ENCODE results near the gene LEF1.

Gene LEF1

GRCh38 chr4:108044951-108045686 is 123.6 kb downstream of the LEF1 start:
- no peak for TF ChIP-seq CTCF (conservative IDR thresholded peaks at IDR 0.05; ENCODE audit: low read depth, low read length)
- DNase-seq (ENCODE audit: low read depth) = no peak

GRCh38 chr4:108043526-108043925 is 125.2 kb downstream of the LEF1 start:
- no peak for DNase-seq (ENCODE audit: low read depth)
- H3K4me3 ChIP-seq (ENCODE audit: low read depth, low read length) = no peak overlapping the region
- TF ChIP-seq CTCF (conservative IDR thresholded peaks at IDR 0.05; ENCODE audit: low read depth, low read length) = no peak

More at GRCh38 chr4:108044951-108045686, 123.6 kb downstream of the LEF1 start:
- no peak overlapping the region for H3K4me3 ChIP-seq (ENCODE audit: low read depth, low read length)

GRCh38 chr4:108042927-108043326 is 125.8 kb downstream of the LEF1 start:
- H3K4me3 ChIP-seq (ENCODE audit: low read depth, low read length) = no peak overlapping the region
- TF ChIP-seq CTCF (conservative IDR thresholded peaks at IDR 0.05; ENCODE audit: low read depth, low read length) = no peak
- DNase-seq (ENCODE audit: low read depth) = no peak

- no peak for DNase-seq (ENCODE audit: low read depth)
- no peak for TF ChIP-seq CTCF (conservative IDR thresholded peaks at IDR 0.05; ENCODE audit: low read depth, low read length)
- H3K4me3 ChIP-seq (ENCODE audit: low read depth, low read length) = no peak overlapping the region
These were observed 130.8 kb downstream of the LEF1 start for GRCh38 chr4:108037884-108038283.

GRCh38 chr4:108036213-108036612 is 132.5 kb downstream of the LEF1 start:
- TF ChIP-seq CTCF (conservative IDR thresholded peaks at IDR 0.05; ENCODE audit: low read depth, low read length) = no peak
- no peak overlapping the region for H3K4me3 ChIP-seq (ENCODE audit: low read depth, low read length)
- no peak for DNase-seq (ENCODE audit: low read depth)

- no peak for TF ChIP-seq CTCF (conservative IDR thresholded peaks at IDR 0.05; ENCODE audit: low read depth, low read length)
- H3K4me3 ChIP-seq (ENCODE audit: low read depth, low read length) = no peak overlapping the region
- DNase-seq (ENCODE audit: low read depth) = no peak
These were observed 133.0 kb downstream of the LEF1 start for GRCh38 chr4:108035691-108036090.

- DNase-seq (ENCODE audit: low read depth) = no peak
- no peak for TF ChIP-seq CTCF (conservative IDR thresholded peaks at IDR 0.05; ENCODE audit: low read depth, low read length)
- no peak overlapping the region for H3K4me3 ChIP-seq (ENCODE audit: low read depth, low read length)
These were observed 134.2 kb downstream of the LEF1 start for GRCh38 chr4:108034565-108034964.
